CD4-positive, alpha-beta T cell treated with Interleukin-1 beta for 1 hour (primary cell): ENCODE results near the gene OPA1.

ENCODE experiments used
- DNase-seq, 2 donors: peaks; one replicate each; pipeline ENCODE4 v3.0.0-alpha.2; 2020 to 2022

Gene OPA1, protein sequence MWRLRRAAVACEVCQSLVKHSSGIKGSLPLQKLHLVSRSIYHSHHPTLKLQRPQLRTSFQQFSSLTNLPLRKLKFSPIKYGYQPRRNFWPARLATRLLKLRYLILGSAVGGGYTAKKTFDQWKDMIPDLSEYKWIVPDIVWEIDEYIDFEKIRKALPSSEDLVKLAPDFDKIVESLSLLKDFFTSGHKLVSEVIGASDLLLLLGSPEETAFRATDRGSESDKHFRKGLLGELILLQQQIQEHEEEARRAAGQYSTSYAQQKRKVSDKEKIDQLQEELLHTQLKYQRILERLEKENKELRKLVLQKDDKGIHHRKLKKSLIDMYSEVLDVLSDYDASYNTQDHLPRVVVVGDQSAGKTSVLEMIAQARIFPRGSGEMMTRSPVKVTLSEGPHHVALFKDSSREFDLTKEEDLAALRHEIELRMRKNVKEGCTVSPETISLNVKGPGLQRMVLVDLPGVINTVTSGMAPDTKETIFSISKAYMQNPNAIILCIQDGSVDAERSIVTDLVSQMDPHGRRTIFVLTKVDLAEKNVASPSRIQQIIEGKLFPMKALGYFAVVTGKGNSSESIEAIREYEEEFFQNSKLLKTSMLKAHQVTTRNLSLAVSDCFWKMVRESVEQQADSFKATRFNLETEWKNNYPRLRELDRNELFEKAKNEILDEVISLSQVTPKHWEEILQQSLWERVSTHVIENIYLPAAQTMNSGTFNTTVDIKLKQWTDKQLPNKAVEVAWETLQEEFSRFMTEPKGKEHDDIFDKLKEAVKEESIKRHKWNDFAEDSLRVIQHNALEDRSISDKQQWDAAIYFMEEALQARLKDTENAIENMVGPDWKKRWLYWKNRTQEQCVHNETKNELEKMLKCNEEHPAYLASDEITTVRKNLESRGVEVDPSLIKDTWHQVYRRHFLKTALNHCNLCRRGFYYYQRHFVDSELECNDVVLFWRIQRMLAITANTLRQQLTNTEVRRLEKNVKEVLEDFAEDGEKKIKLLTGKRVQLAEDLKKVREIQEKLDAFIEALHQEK

DNA sequence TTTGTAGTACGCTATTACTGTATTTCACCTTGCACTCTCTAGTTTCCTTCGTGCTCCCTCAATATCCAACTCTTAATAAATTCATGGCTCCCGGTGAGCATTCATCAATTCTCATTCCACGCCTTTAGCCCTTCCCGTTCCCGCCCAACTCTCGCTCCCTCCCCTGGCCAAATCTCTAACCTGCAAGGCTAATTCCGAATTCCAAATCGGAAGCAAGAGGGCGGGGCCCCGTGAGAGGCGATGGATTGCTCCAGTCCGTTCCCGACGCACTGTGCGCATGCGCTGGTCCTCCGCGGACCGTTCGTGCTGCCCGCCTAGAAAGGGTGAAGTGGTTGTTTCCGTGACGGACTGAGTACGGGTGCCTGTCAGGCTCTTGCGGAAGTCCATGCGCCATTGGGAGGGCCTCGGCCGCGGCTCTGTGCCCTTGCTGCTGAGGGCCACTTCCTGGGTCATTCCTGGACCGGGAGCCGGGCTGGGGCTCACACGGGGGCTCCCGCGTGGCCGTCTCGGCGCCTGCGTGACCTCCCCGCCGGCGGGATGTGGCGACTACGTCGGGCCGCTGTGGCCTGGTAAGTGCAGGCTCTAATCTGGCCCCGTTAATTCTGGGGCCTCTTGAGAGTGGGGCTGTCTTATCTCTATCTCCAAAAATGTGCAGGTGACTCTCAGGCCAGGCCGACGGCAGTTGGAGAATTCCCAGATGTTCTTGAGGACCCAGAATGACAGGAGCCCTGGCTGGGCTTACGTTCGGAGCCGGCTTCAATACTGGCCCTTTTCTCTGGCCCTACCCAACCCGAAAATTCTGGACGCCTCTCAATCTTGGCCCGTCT is at the start of gene OPA1:
Gene OPA1, plus strand, starts transcription at position 368 of the 827 bp plus-strand sequence. Its CDS starts 170 bp downstream, at position 538.
- peak; percentile 92 to 93 for DNase-seq

DNA sequence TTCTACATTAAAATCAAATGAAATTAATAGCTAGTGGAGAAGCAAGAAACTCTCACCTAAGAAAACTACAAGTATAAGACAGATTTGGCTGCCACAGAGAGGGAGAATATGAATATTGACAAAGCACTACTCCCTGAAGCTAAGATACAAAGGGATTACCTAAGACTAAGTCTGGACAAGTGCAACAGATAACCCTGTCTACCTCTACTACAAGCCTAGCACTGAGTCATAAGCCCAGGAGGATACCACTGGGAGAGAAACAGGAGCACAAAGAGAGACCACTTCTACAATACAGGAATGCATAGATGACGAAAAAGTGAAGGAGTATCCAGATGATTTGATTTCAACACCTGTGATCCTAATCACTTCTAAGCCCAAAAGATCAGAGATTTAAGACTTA is 48.7 kb upstream of the OPA1 start:
- DNase-seq, result no peak

GRCh38 chr3:193545304-193545703 is 47.7 kb upstream of the OPA1 start:
- no peak for DNase-seq

GRCh38 chr3:193546129-193546528 is 46.9 kb upstream of the OPA1 start:
- DNase-seq, result no peak

GRCh38 chr3:193548406-193548805 is 44.6 kb upstream of the OPA1 start:
- DNase-seq, result no peak

DNA sequence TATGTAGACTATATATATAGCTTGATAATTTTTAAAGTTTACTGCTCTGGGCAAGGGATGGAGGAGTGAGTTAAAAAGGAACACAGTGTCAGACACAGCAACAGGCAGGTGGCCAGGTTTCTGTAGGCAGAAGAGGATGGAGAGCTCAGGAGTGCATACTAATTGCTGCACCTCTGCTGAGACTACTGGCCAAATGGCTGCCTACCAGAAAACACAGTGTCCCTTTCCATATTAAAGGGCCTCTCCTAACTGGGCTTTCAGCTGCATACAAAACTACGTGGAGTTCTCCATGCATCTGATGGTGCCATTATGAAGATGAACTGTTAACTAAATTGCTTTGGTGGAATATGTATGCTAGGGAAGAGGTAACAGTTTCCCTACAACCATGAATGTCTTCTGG is 40.1 kb upstream of the OPA1 start:
- DNase-seq, result no peak

DNA sequence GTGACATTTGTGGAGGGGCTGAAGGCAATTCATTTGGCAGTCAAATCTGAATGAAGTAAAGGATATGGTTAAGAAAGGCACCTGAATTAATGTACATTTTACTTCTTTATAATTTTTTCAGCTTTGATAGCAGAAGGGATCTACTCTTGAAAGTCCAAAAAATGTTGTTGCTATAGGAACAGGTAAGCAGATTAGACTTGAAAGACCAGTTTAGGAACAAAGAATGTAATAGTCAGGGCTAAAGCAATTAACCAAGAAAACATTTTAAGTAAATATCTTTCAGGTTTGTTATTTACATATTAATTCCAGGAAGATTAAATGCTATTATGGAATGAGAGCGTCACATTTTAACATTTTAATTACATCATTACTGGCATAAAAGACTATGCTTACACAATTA is 39.4 kb upstream of the OPA1 start:
- no peak for DNase-seq

- no peak for DNase-seq
Measured at GRCh38 chr3:193554811-193555210, 38.2 kb upstream of the OPA1 start, which contains the start of gene ATP13A4. Gene ATP13A4, minus strand, starts transcription at chr3:193554895. Its CDS starts 96 bp downstream, at chr3:193554799.

DNA sequence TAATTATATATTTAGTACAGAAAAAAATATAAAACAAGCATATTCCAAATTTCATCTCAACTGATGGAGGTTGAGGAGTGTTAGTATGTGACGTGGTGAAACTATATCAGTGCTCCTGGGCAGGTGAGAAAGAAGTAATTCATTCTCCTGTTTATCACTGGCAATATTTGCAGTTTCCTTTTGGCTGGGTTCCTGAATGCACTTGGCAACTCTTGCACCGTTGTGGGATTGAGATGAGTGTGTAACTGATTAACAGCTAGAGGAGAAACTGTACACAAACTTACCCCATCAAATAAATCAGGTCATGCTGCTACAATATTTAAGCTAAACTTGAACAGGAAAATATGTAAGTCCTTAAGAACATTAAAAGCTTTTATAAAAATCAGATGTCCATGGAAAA is 36.2 kb upstream of the OPA1 start:
- no peak for DNase-seq

DNA sequence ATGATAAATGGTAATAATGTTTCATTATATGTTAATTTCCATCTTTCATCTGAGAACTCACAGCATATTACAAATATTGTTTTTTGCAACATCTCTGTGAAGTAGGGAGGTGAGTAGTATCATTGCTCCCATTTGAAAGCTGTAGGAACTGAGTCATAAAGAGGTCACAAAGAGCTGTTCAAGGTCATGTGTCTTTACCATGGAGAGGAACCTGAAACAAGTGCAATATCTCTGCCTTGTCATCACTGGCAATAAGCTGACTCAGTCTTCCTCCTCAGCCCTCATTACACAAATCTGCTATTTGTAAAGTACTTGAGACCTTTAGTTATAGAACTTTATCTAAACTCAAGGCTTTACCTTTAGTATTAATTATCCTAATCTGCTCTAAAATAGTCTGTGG is 33.9 kb upstream of the OPA1 start:
- no peak for DNase-seq

DNA sequence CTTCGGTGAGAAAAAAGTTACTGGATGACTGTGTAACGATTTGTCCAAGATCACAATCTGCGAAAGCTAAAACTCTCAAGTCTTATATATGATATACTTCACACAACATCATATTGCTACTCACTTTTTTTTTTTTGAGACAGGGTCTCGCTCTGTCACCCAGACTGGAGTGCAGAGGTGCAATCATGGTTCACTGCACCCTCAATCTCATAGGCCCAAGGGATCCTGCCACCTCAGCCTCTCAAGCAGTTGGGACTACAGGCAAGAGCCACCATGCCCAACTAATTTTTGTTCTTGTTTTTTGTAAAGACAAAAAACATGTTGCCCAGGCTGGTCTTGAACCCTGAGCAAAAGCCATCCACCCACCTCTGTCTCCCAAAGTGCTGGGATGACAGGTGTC is 32.9 kb upstream of the OPA1 start:
- no peak for DNase-seq

DNA sequence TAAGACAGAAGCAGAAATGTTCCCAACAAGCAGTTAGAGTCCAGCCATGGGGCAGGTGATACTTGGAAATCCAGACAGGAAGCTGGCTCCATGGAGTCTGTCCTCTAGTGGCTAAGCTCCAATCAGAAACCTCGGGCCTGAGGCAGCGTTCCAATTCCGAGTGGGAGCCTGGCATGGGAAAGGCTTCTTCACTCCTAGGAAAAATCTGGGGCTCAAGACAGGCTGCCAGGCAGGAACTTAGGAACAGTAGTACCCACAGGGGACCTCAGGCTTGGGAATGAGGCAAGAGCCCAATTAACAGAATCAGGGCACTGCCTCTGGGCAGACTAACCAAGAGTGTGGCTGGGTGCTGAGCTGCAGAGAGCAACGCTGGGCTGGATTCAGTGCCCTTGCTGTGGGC is 32.1 kb upstream of the OPA1 start:
- no peak for DNase-seq

DNA sequence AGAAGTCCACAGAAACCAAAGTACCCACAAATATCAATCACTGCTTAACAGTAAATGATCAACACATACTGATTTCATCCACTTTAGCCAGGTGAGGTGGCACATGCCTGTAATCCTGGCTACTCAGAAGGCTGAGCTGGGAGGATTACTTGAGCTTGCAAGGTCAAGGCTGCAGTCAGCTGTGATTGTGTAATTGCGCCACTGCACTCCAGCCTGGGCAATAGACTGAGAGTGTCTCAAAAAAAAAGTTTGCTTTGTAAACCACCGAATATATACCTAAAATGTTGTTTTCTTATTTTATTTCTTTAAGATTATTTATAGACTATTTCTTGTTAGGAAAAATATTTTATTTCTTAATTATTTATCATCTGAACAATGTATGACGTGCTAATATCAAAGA is 29.6 kb upstream of the OPA1 start:
- no peak for DNase-seq

GRCh38 chr3:193564012-193564411 is 29.0 kb upstream of the OPA1 start:
- no peak for DNase-seq

- no peak for DNase-seq
Measured at GRCh38 chr3:193569119-193569518, 23.9 kb upstream of the OPA1 start.

GRCh38 chr3:193572426-193572908 is 20.5 kb upstream of the OPA1 start:
- DNase-seq, result peak; percentile 27 to 50

- no peak for DNase-seq
Measured at GRCh38 chr3:193573403-193574191, 19.4 kb upstream of the OPA1 start.

GRCh38 chr3:193574488-193575070 is 18.4 kb upstream of the OPA1 start:
- DNase-seq, result no peak

DNA sequence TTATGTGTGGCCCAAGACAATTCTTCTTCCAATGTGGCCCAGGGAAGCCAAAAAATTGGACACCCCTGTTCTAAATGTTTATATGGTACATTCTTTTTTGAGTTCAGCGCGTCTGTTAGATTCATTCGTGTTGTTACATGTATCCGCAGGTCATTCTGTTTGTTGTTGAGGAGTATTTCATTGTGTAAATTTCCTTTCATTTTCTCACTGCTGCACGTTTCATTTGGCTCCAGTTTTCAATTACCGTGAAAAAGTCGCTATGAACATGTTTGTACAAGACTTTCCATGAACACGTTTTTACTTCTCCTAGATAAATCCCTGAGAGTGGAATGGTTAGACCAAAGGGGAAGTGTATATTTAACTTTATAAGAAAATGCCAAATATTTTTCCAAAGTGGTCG is 7.5 kb upstream of the OPA1 start:
- DNase-seq, result no peak

GRCh38 chr3:193586526-193586925 is 6.5 kb upstream of the OPA1 start:
- DNase-seq, result no peak

DNA sequence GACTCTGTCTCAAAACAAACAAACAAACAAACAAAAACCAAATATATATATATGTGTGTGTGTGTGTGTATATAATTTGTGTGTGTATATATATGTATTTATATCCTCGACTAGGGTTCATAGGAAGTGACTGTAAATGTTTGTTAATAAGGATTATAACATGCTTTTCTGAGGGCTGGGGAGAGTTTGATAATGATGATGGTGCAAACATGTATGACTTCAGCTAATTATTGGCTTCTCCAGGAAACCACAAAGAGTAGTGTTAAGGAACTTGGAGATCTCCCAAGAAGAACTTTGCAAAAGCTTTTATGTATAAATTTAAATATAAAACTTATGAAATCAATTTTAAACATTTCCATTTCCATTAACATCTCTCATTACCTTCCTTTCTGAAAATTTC is 3.9 kb upstream of the OPA1 start:
- no peak for DNase-seq
